Neural cell (in vitro differentiated cells): ENCODE measurements around the gene SNRK. TPM values are rescaled to one million over a fixed set of nuclear protein-coding genes. Genes with fewer than 3 reads are reported as not detected.

Experiments used
- H2AFZ ChIP-seq: fragments of 200-600, 300-800 bp; sonication (generic), shearing (Covaris generic); 2 replicates; pipeline ENCODE4 v1.6.0; 2014; ENCODE audit warnings: low read depth, mild to moderate bottlenecking, antibody characterized with exemption, low read length, moderate library complexity
- H3F3A ChIP-seq: fragments of 200-600 bp; shearing (Covaris generic); 2 replicates; pipeline ENCODE4 v1.6.1; 2016; ENCODE audit warnings: mild to moderate bottlenecking, moderate library complexity, mixed read lengths, antibody characterized with exemption, low read length; ENCODE audit not compliant: insufficient read depth, poor library complexity, severe bottlenecking
- H3K27ac ChIP-seq: fragments of 200-600, 300-800 bp; sonication (generic), shearing (Covaris generic); 2 replicates; pipeline ENCODE4 v1.5.1; 2014; ENCODE audit warnings: mild to moderate bottlenecking, low read length, moderate library complexity
- H3K27me3 ChIP-seq: fragments of 300-800, 200-600 bp; sonication (generic), shearing (Covaris generic); 2 replicates; pipeline ENCODE4 v1.6.0; 2014; ENCODE audit warnings: mild to moderate bottlenecking, low read depth, low read length, moderate library complexity; ENCODE audit not compliant: insufficient read depth
- H3K36me3 ChIP-seq: fragments of 300-800, 200-600 bp; sonication (generic), shearing (Covaris generic); 2 replicates; pipeline ENCODE4 v1.5.1; 2014; ENCODE audit warnings: mild to moderate bottlenecking, antibody characterized with exemption, low read length, moderate library complexity; ENCODE audit not compliant: insufficient read depth
- H3K4me2 ChIP-seq: fragments of 300-800, 200-600 bp; sonication (generic), shearing (Covaris generic); 2 replicates; pipeline ENCODE4 v1.6.0; 2014; ENCODE audit warnings: mild to moderate bottlenecking, low read length
- H3K4me3 ChIP-seq: fragments of 300-800, 200-600 bp; sonication (generic), shearing (Covaris generic); 2 replicates; pipeline ENCODE4 v1.5.1; 2014; ENCODE audit warnings: mild to moderate bottlenecking, low read length, moderate library complexity
- H3K79me2 ChIP-seq: fragments of 200-600 bp; shearing (Covaris generic); replicated peaks from 2 replicates; pipeline ENCODE4 v1.6.0; 2014; ENCODE audit warnings: mild to moderate bottlenecking, low read length, moderate library complexity; ENCODE audit not compliant: insufficient read depth
- H3K9ac ChIP-seq: fragments of 300-800, 200-600 bp; sonication (generic), shearing (Covaris generic); 2 replicates; pipeline ENCODE4 v1.6.1; 2016; ENCODE audit warnings: mild to moderate bottlenecking, low read length, mixed read lengths
- H3K9me2 ChIP-seq: fragments of 200-600 bp; shearing (Covaris generic); 2 replicates; pipeline ENCODE4 v1.6.1; 2016; ENCODE audit warnings: mild to moderate bottlenecking, low read length, mixed read lengths; ENCODE audit not compliant: insufficient read depth
- H3K9me3 ChIP-seq: fragments of 200-600, 300-800 bp; sonication (generic), shearing (Covaris generic); 2 replicates; pipeline ENCODE4 v1.6.1; 2016; ENCODE audit warnings: mild to moderate bottlenecking, mixed run types, low read length, moderate library complexity, mixed read lengths
- H4K20me1 ChIP-seq: fragments of 200-600 bp; shearing (Covaris generic); 2 replicates; pipeline ENCODE4 v1.6.1; 2016; ENCODE audit warnings: mild to moderate bottlenecking, mixed run types; ENCODE audit not compliant: insufficient read depth
- EP300 ChIP-seq: fragments of 450-650 bp; conservative IDR thresholded peaks from 2 replicates; pipeline ENCODE4 v1.6.1; 2014; ENCODE audit warnings: antibody characterized with exemption, mild to moderate bottlenecking, moderate library complexity; ENCODE audit not compliant: poor library complexity, severe bottlenecking
- EZH2 ChIP-seq: fragments of 200-600, 300-800 bp; shearing (Covaris generic), sonication (generic); IDR thresholded peaks from 2 replicates; pipeline ENCODE4 v1.6.1; 2014; ENCODE audit warnings: antibody characterized with exemption, low read length, borderline replicate concordance, mild to moderate bottlenecking; ENCODE audit not compliant: insufficient read depth, poor library complexity, severe bottlenecking
- MXI1 ChIP-seq: fragments of 450-650 bp; conservative IDR thresholded peaks from 2 replicates; pipeline ENCODE4 v1.6.1; 2014; ENCODE audit warnings: antibody characterized with exemption, mild to moderate bottlenecking; ENCODE audit not compliant: poor library complexity, severe bottlenecking
- POLR2AphosphoS5 ChIP-seq: IDR thresholded peaks from 2 replicates; pipeline ENCODE4 v1.6.1; 2012
- RAD21 ChIP-seq: fragments of 450-650 bp; conservative IDR thresholded peaks from 2 replicates; pipeline ENCODE4 v1.6.1; 2014; ENCODE audit warnings: antibody characterized with exemption, mild to moderate bottlenecking, moderate library complexity
- SMC3 ChIP-seq: fragments of 450-650 bp; conservative IDR thresholded peaks from 2 replicates; pipeline ENCODE4 v1.6.1; 2014; ENCODE audit warnings: antibody characterized with exemption, mild to moderate bottlenecking, moderate library complexity; ENCODE audit not compliant: poor library complexity
- TAF1 ChIP-seq: IDR thresholded peaks from 2 replicates; pipeline ENCODE4 v1.6.1; 2012; ENCODE audit warnings: low read depth
- polyA plus RNA-seq: library from polyadenylated mRNA; depleted of rRNA; stranded (reverse); fragments of >200 nt; gene quantifications from 2 replicates; pipeline ENCODE4 v1.2.3, GENCODE V29; 2014
- TF ChIP-seq, protein P1 (sequence below): fragments of 450-650 bp; IDR thresholded peaks from 2 replicates; pipeline ENCODE4 v1.5.1; 2014; ENCODE audit warnings: antibody characterized with exemption, mild to moderate bottlenecking, moderate library complexity; ENCODE audit not compliant: poor library complexity, severe bottlenecking
- TF ChIP-seq, protein P2 (sequence below): IDR thresholded peaks from 2 replicates; pipeline ENCODE4 v1.6.1; 2012; ENCODE audit warnings: borderline replicate concordance

The SNRK gene
- polyA plus RNA-seq, 1 donor from 2014 or later, result 27.3 TPM

DNA sequence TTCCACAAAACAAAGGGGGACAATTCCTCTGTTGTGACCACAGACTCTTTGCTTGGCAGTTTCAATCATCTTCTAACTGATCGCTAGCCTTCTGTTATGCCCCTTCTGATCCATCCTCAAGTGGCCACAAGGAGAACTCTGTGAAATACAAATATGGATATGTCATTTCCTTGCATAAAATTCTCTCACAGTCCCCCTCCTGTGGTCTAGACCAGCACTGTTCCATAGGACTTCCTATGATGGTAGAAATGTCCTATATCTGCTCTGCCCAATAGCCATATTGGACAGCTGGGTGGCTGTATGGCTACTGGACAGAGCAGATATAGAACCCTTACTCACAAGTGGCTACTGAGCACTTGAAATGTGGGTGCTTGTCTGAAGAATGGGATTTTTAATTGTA is 25.9 kb upstream of the SNRK start:
- no peak overlapping the region for H2AFZ ChIP-seq
- no peaks in the 10 kb centered on the region for H3K36me3 ChIP-seq
- no peaks in the 10 kb centered on the region for H3K79me2 ChIP-seq
- no peak for TF ChIP-seq TAF1
- TF ChIP-seq EP300, result no peak
- no peak for TF ChIP-seq MXI1
- TF ChIP-seq POLR2AphosphoS5, result no peak
- TF ChIP-seq, protein P1, sequence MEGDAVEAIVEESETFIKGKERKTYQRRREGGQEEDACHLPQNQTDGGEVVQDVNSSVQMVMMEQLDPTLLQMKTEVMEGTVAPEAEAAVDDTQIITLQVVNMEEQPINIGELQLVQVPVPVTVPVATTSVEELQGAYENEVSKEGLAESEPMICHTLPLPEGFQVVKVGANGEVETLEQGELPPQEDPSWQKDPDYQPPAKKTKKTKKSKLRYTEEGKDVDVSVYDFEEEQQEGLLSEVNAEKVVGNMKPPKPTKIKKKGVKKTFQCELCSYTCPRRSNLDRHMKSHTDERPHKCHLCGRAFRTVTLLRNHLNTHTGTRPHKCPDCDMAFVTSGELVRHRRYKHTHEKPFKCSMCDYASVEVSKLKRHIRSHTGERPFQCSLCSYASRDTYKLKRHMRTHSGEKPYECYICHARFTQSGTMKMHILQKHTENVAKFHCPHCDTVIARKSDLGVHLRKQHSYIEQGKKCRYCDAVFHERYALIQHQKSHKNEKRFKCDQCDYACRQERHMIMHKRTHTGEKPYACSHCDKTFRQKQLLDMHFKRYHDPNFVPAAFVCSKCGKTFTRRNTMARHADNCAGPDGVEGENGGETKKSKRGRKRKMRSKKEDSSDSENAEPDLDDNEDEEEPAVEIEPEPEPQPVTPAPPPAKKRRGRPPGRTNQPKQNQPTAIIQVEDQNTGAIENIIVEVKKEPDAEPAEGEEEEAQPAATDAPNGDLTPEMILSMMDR, result no peak
- TF ChIP-seq, protein P2, sequence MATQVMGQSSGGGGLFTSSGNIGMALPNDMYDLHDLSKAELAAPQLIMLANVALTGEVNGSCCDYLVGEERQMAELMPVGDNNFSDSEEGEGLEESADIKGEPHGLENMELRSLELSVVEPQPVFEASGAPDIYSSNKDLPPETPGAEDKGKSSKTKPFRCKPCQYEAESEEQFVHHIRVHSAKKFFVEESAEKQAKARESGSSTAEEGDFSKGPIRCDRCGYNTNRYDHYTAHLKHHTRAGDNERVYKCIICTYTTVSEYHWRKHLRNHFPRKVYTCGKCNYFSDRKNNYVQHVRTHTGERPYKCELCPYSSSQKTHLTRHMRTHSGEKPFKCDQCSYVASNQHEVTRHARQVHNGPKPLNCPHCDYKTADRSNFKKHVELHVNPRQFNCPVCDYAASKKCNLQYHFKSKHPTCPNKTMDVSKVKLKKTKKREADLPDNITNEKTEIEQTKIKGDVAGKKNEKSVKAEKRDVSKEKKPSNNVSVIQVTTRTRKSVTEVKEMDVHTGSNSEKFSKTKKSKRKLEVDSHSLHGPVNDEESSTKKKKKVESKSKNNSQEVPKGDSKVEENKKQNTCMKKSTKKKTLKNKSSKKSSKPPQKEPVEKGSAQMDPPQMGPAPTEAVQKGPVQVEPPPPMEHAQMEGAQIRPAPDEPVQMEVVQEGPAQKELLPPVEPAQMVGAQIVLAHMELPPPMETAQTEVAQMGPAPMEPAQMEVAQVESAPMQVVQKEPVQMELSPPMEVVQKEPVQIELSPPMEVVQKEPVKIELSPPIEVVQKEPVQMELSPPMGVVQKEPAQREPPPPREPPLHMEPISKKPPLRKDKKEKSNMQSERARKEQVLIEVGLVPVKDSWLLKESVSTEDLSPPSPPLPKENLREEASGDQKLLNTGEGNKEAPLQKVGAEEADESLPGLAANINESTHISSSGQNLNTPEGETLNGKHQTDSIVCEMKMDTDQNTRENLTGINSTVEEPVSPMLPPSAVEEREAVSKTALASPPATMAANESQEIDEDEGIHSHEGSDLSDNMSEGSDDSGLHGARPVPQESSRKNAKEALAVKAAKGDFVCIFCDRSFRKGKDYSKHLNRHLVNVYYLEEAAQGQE, result no peak
- no peak for TF ChIP-seq EZH2
- no peak for TF ChIP-seq SMC3
- TF ChIP-seq RAD21, result no peak
- H3K27ac ChIP-seq, result no peak overlapping the region
- no peak overlapping the region for H3K4me3 ChIP-seq
- no peak overlapping the region for H3K9ac ChIP-seq
- no peaks in the 10 kb centered on the region for H3K9me3 ChIP-seq
- no peaks in the 10 kb centered on the region for H4K20me1 ChIP-seq
- H3F3A ChIP-seq, result no peaks in the 10 kb centered on the region
- H3K9me2 ChIP-seq, result no peaks in the 10 kb centered on the region
- H3K4me2 ChIP-seq, result no peak overlapping the region
- H3K27me3 ChIP-seq, result no peaks in the 10 kb centered on the region

DNA sequence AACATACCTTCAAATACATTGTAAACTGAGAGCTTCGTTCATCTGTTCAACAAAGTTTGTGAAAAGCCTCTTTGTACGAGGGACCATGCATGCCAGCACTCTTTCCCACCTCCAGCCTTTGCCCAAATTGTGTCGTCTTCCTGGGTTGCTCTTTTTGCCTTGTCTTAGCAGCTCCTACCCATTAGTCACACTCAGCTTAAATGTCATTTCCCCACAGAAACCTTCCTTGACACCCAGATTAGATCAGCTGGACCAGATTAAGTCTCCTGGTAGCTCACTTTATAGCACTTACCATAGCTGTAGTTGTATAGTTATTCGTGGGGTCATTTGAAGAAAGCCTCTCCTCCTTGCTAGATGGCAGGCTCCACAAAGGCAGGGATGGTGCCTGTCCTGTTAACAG is 24.1 kb upstream of the SNRK start:
- H3K9ac ChIP-seq, result no peak overlapping the region
- no peaks in the 10 kb centered on the region for H3K79me2 ChIP-seq
- no peak overlapping the region for H3K27ac ChIP-seq
- H3K4me3 ChIP-seq, result no peak overlapping the region
- no peaks in the 10 kb centered on the region for H3K36me3 ChIP-seq
- no peak overlapping the region for H3K4me2 ChIP-seq
- no peak overlapping the region for H2AFZ ChIP-seq
- H4K20me1 ChIP-seq, result no peaks in the 10 kb centered on the region
- H3K27me3 ChIP-seq, result no peaks in the 10 kb centered on the region
- H3F3A ChIP-seq, result no peaks in the 10 kb centered on the region
- no peaks in the 10 kb centered on the region for H3K9me3 ChIP-seq
- no peaks in the 10 kb centered on the region for H3K9me2 ChIP-seq
- TF ChIP-seq TAF1 (no peak), EP300 (no peak), SMC3 (no peak)

DNA sequence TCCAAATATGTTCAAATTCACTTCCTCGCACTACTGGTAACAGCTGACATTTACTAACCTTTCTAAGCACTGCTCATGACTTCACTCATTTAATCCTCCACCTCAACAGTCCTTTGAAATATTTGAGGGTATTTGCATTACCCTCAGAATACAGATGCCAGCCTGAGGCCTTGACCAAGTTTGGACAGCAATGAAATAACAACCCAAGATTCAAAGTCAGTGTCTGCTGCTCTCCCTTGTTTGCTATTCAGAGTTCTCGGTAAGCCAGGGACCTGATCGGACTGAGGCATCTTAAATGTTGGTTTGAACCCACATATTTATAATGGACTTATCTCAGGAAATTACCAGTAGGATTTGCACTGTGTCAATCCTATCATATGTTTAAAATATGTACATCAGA is 19.9 kb upstream of the SNRK start:
- Histone ChIP-seq H3K4me2 (no peak overlapping the region), H3F3A (no peaks in the 10 kb centered on the region), H2AFZ (no peak overlapping the region), H3K27me3 (no peaks in the 10 kb centered on the region), H3K4me3 (no peak overlapping the region), H3K9ac (no peak overlapping the region), H3K79me2 (no peaks in the 10 kb centered on the region), H3K9me2 (no peaks in the 10 kb centered on the region), H3K36me3 (no peaks in the 10 kb centered on the region), H3K9me3 (no peaks in the 10 kb centered on the region), H4K20me1 (no peaks in the 10 kb centered on the region), H3K27ac (no peak overlapping the region)
- no peak for TF ChIP-seq RAD21
- TF ChIP-seq POLR2AphosphoS5, result no peak
- TF ChIP-seq, protein P1, result no peak
- TF ChIP-seq, protein P2, result no peak
